K562 (cell line): Measurements from ENCODE around the gene NRROS. TPM values are rescaled to one million over a fixed set of nuclear protein-coding genes. Genes with fewer than 3 reads are reported as not detected.

Experiments
- AFF1 ChIP-seq, 2 experiments: fragments of 450-650 bp; IDR thresholded peaks; 2 replicates each; pipeline ENCODE4 v1.6.1; 2018; ENCODE audit warnings: mild to moderate bottlenecking in 2 of 2, low read depth in 1 of 2; ENCODE audit not compliant: partially characterized antibody in 2 of 2
- BRD4 ChIP-seq: fragments of 200-600 bp; sonication (generic); IDR thresholded peaks from 2 replicates; pipeline ENCODE4 v1.6.1; 2017; ENCODE audit warnings: inconsistent platforms
- MBD2 ChIP-seq: sonication (generic); IDR thresholded peaks from 2 replicates; pipeline ENCODE4 v1.6.1; 2016; ENCODE audit warnings: low read depth, borderline replicate concordance
- NEUROD1 ChIP-seq: fragments of 150-350 bp; IDR thresholded peaks from 2 replicates; pipeline ENCODE4 v1.6.1; 2014; ENCODE audit warnings: borderline replicate concordance, low read length, low read depth; ENCODE audit not compliant: partially characterized antibody
- SRSF1 ChIP-seq: fragments of 200-400 bp; formaldehyde crosslinking; IDR thresholded peaks from 2 replicates; pipeline ENCODE4 v1.6.1; 2017; ENCODE audit warnings: mild to moderate bottlenecking, low read depth, low read length, moderate library complexity
- TAF1 ChIP-seq: IDR thresholded peaks from 2 replicates; pipeline ENCODE4 v1.6.1; 2011; ENCODE audit warnings: mild to moderate bottlenecking, low read length, moderate library complexity; ENCODE audit not compliant: insufficient read depth, control insufficient read depth, severe bottlenecking; ENCODE audit errors: extremely low read depth
- polyA plus RNA-seq, 8 experiments: library from polyadenylated mRNA; depleted of rRNA in 4 of 8; stranded (reverse) in 5 of 8; unstranded in 3 of 8; fragments of >200 nt; fragmentation: Nextera tagmentation in 2 of 8; fragmentation: Illumina TruSeq in 1 of 8; extraction: Ambion mirVana in 2 of 8; extraction: Trizol in 1 of 8; gene quantifications; 2 replicates each; pipeline versions ENCODE4 v1.2.1 to v1.2.3, GENCODE V29; 2011 to 2014; ENCODE audit warnings: inconsistent platforms in 1 of 8, missing spikeins in 1 of 8
- total RNA-seq, 7 experiments: library from RNA; depleted of rRNA in 6 of 7; stranded (reverse); fragments of >200 nt in 6 of 7; fragmentation: Illumina TruSeq in 2 of 7; extraction: Trizol in 2 of 7; gene quantifications; 2 replicates each; pipeline versions ENCODE4 v1.2.1 to v1.2.3, GENCODE V29; 2011 to 2021; ENCODE audit warnings: low replicate concordance in 1 of 7

Gene NRROS
- total and polyA plus RNA-seq, 9 of the 15 experiments (the other 6 are each of a cell fraction or from before 2014, with no cell fraction given), result 0.34 to 13.8 (median 3.8) TPM

DNA sequence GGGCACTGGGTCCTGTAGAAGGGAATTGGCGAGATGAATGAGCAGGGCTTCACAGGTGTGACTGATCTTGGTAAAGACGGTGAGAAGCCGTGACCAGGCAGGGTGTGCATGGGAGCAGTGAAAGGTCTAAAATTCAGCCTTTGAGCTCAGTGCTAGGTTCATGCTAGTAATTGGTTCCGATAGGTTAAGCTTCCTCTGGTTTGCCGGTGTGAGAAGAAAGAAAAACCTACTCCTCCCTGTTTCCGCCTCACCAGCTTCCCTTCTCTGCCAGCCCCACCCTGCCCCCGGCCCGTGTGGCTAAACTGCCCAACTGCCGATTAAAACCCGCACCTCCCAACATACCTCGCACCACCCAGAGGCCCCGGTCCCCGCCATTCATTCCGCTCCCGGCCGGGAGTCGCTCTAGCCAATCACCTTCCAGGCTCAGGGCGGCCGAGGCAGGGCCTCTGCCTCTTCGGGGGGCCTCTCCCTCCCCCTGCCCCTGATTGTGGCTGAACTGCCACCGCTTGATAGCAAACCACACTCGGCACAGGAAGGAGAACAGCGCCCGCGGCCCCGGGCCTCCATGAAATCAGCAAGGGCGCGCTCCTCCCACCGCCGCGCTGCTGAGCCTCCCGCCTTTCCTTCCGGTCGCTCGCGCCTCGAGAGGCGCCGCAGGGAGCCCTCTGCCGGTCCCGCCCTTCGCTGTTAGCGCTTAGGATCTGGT lies 7.3 kb upstream of the NRROS start (continued):
- TF ChIP-seq SRSF1 (no peak), NEUROD1 (peak; percentile 41), TAF1 (peak; percentile 85), AFF1 (IDR thresholded peaks at IDR 0.05; ENCODE audit: low read depth in 1 of 2, partially characterized antibody in 2 of 2) (peak in 1 of 2 experiments; percentile 40), BRD4 (peak; percentile 74; the same call in 1 of the 2 replicates), MBD2 (peak; percentile 66; the same call in 1 of the 2 replicates)
- TF ChIP-seq, all 486 proteins: peak for 162
